ENCODE results near the gene MYO3B.

MYO3B gene

DNA sequence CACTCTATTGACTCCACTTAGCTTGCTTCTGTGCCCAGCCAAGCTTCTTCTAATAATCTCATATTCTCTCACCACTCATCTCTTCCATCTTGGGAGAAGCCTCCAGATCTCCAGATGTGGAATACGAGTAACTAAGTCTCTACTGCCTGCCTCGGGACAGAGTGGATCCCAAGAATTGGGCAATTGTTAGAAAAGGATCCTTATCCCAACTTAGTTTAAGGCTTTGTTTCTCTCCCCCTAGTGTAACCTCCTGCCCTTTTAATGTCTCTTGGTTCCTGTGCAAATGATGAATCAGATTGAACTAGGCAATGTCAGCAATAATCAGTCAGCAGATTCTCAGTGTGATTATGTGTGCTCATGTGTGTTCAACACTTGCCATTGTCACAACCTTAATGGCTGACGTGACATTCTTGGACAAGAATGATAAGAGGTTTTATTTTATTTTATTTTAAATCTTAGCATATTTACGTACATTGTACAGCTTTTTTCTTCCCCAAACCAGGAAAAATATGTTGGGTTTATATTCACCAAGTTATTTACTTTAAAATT, 59.7 kb downstream of the MYO3B start:
- DNase-seq = no peak

DNA sequence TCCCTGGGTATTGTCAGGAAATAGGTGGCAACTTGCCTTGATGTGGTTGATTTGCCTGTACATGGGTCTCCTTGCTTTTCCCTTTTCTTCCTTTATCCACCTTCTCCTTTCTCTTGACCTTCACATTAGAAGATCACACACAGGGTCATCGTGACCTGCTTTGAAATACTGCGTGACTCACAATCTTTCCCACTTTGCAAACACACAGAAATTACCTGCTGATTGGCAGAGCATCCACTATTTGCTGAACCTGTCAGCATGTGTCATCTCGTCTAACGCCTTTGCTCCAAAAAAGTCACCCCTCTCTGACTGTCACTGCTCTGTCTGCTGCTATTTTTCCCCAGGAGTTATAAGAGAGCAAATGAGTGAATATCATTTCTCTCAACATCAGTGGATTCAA, 60.8 kb downstream of the MYO3B start:
- DNase-seq = no peak

DNA sequence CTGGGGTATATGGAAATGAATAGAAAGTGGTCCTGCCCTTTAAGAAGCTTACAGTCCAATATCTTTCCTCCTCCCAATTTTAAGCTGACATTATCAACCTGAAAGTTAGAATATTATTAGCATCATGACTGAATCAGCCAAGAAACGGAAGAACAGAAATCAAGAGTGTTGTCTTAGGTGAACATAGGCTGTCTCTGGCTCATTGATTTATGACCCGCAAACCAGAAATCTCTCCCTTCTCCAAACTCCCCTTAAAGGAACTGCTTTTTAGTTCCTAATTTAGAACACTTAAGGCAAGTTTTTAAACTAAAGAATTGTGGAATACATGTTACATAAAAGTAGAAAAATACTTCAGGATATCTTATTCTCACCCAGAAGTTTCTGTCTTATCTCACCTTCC, 62.7 kb downstream of the MYO3B start:
- no peak for DNase-seq

DNA sequence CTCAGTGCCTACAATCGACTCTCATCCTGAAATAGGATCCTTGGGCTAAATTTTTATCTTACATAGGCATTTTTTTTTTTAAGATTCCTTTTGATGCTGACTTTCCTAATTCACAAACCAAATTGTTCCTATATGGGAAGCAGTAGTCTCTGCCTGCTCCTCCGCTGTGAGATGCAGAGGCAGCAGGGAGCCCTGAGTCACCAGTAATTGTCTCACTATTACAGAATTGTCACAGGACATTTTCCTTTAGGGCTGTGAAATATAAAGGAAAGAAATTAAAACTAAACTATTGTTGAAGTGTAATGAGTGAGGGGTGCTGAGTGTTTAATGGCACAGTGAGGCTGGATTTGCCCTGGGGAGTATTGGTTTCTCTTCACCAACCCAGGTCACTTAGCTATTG, 63.8 kb downstream of the MYO3B start:
- DNase-seq = no peak

DNA sequence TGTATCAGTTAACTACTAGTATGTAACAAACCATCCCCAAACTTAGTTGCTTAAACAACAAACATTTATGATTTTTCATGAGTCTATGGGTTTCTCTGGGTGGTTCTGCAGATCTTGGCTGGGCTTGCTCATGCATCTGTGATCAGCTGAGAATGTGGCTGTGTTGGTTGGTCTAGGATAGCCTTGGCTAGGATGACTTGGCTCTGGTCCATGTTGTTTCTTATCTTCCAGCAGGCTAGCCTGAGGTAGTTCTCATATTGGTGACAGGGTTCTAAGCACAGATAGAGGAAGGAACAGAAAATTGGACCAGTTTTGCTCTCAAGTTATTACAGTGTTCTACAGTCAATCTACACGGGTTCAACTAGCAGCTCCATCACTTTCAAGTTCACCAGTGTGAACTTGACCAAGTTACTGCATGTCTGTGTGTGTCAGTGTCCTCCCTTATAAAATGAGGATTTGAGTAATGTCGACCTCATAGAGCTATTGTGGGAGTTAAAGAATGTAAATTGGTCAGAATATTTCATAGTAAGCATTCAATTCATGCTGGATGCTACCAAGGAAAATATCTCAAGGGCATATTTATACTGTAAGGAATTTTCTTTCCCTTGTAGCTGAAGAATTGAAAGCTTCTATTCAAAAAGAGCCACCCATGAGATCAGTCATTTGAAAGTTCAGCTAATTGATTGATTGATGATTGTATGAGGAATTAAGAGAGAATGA, 65.3 kb downstream of the MYO3B start:
- no peak for DNase-seq

DNA sequence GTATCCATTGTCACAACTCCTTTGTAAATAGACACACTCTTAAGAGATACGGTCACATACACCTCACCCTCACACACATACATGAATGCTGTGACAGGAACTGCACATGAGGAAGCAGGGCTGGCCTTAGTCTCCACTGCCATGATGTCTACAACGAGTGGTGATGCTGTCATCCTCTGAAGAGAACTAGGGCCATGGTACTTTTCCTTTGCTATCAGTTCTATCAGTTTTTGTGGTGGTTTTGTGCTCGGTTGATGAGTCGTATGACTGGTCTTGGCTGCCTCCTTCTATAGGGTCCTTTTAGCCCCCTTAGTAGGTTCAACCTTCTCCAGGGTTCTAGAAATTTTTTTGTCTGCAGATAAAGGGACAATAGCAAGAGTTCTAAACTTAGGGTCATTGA, 66.0 kb downstream of the MYO3B start:
- DNase-seq = no peak

DNA sequence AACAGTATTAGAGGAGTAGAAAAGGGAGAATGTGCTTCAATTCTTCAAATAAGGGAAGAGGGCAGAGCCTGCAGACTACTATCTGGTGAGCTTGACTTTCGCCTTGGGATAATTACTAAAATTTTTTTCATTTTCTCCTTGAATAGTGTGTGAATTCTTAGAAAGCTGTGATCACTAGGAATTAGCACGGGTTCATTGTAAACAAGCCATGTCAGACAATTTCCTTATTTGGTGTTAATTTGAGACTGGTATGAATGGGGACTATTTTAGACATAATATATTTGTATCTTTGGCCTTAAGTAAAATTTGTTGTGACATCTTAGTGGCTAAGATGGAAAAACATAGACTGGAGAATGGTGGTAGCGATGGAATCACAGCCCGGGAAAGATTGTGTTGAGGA, 66.6 kb downstream of the MYO3B start:
- no peak for DNase-seq

DNA sequence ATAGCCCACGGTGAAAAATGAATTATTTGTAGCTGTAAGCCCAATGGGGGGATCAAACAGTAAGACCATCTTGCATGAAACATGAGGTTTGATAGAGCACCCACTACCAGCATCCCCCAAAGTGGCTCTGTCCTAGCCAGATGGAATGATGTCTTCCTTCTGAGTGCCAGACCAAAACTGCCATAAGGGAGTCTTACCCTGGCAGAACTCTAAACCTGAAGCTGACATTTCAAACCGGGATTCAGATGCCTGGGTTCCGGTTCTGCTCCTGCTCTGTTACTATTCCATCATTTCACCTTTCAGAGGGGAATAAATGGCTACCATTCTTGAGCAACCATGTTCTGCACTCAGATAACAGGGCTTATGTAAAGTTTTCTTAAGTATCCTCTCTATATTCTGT, 67.4 kb downstream of the MYO3B start:
- no peak for DNase-seq

DNA sequence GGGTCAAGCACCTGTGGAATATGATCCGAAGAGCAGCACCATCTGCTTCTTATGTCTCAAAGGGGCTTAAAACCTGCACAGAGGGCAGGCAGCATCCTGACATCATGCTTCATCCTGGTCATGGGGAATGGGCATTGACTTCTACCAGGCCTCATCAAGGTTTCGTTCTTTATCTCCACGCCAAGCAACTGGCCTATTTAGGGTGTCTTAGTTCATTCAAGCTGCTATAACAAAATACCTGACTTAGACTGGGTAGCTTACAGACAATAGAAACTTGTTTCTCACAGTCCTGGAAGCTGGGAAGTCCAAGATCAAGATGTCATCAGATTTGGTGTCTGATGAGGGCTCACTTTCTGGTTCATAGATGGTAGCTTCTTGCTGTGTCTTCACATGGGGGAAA, 69.4 kb downstream of the MYO3B start:
- no peak for DNase-seq

DNA sequence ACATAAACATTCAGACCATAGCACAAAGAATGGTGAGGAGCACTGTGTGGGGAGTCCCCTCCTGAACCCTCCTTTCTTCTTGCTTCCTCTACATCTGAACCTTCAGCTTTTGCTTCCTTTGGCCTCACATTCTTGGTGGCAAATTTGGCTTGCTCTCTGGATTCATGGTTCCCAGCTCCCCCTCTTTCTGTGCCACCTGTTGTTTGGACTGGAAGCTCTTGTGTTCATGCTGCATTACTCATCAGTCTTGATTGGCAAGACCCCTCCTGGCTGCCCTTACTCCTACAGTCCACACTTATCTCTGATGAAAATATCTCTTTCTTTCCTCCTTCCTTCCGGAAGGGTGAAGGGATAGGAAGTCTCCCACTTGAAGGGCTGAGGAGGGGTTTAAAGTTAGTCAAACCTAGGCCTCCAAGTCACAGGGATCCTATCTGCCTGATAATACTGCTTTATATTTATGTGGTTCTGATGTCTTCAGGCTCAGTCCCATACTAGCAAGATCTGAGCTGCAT, 70.0 kb downstream of the MYO3B start:
- no peak for DNase-seq

DNA sequence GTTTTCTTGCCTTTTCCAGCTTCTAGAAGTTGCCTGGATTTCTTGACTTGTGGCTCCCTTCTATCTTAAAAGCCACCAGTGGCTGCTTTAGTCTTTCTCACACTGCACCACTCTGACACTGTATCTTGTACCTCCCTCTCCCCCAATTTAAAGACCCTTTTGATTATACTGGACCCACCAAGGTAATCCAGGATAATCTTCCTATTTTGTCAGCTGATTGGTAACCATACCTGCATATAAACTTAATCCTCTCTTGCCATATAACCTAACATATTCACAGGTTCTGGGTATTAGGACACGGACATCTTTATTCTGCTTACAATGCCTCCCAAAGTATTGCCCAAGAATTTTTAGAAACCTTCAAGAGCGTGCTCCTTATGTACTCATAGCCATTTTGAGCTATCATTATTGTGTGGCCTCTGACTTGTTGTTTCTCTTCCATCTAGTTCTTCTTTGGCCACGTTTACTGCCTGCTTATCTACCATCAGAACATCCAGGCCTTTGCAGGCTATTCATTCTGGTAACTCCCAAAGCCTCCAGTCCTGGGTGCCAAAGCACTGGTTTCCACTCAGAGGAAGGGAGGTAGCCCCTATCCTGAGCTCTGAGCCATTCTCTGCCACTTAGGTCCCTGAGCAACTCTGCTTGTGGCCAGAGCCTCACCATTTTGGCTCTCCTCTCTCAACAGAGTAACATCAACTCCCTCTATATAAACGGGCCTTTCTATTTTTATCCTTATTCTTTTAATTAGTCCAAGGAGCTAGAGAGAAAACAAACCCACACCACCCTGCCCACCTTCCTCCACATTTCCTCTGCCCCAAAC, 70.8 kb downstream of the MYO3B start:
- DNase-seq = no peak

DNA sequence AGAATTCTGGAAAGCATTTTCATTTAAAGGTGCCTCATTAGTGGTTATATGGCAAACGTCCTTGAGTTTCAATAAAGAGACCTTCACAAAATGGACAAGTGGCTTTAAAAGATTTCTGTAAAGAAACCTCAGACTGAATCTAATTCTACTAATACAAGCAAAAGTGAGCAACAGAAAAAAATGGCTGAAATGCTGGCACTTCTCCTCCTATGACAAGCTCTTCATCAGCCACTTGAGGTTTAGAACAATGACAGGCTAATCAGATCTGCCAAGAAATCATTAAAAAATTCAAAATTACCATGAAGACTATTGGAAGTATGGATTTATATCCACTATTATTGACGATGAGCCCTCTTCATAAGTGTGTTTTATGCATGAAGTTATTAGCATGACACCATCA, 71.8 kb downstream of the MYO3B start:
- no peak for DNase-seq

DNA sequence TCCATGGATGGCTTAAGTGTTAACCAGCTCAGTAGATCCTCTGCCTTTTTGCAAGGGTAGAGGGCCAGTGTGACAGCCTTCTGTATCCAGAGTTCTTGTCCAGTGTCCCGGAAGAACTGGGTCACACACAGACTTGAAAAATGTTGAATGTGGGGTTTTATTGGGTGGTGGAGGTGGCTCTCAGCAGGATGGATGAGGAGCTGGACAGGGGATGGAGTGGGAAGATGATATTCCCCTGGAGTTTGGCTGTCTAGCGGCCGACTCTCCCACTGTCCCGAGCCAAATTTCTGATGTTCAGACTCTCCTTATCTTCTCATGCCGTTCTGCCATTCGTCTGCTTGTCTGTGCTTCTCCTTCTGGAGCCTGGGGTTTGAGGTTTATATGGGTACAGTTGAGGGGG, 72.6 kb downstream of the MYO3B start:
- DNase-seq = no peak

DNA sequence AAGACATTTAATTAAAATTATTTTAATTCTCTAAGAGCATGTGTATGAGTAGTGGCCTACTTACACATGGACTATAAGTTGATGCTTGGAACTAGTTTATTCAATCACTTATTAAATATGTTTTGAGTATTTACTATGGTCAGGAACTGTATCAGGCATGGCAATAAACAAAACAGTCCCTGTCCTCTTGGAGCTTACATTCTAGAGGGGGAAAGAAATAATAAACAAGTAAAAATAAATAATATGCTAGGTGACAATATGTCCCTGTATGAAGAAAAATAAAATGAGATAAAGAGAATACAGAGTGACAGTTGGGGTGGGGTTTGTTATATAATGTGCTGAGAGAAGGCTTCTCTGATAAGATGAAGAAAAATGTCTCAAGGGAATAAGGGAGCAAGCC, 74.5 kb downstream of the MYO3B start:
- no peak for DNase-seq

DNA sequence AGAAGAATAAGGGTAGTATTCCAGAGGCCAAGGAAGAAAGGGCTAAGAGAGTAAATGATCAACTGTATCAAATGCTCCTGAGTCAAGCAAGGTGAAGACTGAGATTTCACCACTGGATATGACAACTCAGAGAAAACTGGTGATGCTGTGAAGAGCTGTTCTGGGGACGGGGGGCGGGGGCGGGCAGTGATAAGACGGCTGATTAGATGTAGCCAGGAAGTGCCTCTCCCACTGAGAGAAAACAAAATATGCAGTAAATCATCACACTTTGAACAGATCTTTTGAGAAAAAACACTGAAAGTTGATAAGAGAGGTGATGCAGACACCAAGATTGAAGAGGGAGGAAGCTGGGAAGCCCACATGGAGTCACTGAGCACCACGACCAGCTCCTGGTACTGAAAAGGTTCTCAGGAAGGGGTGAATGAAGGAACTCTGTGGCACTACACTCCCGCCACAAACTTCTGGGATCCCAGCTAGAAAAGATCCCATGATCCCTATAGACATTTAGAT, 75.8 kb downstream of the MYO3B start:
- no peak for DNase-seq

DNA sequence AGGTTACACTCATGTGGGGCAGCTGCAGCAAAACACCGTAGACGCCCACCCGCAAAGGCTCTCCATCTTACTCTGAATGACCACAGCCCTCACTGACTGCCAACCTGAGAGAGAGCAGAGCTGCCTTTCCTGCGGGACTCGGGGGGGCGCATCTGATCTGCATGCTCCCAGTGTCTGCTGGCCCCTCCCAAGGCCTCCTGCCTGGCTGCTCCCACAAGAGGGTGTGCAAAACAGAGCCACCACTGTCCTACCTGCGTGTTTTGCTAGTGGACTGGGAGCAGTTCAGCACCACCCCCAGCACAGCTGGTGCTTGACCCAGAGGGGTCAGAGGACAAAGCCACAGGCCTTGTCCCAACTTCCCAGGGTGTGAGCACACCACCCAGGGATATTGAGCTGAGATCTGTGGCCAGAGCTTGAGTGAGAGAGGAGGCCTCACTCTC, 76.4 kb downstream of the MYO3B start:
- no peak for DNase-seq

DNA sequence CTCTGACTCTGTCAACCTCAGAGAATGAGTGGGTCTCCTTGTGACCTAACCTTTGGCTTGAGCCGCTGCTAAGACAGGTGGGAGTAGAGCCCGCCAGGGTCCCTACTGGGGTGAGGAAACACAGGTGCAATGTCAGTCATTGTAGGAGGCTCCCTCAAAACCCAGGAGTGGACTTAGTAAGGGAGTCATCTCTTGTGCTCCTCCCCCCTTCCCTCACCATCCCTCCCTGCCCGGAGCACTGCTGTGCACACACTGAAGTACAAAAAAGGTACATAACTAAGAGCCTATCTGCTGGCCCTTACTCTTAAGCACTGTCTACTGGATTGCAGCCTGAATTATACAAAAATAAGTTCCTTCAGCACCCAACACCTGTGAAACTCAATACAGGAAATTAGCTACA, 77.2 kb downstream of the MYO3B start:
- no peak for DNase-seq

DNA sequence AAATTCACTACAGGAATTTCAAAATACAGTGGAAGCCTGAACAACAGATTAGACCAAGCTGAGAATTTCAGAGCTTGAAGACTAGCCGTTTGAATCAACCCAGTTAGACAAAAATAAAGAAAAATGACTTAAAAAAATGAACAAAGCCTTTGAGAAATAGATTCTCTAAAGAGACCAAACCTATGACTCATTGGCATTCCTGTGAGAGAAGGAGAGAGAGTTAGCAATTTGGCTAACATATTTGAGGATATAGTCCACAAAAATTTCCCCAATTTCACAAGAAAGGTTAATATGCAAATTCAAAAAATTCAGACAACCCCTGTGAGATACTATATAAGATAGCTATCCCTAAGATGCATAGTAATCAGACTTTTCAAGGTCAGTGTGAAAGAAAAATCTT, 78.0 kb downstream of the MYO3B start:
- no peak for DNase-seq

DNA sequence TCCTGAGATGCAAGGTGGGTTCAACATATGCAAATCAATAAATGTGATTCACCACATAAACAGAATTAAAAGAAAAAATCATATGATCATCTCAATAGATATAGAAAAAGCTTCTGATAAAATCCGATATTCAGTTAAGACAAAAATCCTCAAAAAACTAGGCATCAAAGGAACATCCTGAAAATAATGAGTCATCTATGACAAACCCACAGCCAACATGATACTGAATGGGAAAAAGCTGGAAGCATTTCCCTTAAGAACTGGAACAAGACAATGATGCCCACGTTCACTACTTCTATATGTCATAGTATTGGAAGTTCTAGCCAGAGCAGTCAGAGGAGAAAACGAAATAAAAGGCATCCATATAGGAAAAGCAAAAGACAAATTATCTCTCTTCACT, 80.4 kb downstream of the MYO3B start:
- DNase-seq = no peak

DNA sequence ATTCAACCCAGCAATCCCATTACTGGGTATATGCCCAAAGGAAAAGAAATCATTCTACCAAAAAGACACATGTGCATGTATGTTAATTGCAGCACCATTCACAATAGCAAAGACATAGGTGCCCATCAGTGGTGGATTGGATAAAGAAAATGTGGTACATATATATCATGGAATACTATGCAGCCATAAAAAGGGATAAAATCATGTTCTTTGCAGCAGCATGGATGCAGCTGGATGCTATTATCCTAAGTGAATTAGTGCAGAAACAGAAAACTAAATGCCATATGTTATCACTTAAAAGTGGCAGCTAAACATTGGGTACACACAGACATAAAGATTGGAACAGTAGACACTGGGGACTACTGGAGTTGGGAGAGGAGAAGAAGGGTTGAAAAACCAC, 82.2 kb downstream of the MYO3B start:
- DNase-seq = no peak

DNA sequence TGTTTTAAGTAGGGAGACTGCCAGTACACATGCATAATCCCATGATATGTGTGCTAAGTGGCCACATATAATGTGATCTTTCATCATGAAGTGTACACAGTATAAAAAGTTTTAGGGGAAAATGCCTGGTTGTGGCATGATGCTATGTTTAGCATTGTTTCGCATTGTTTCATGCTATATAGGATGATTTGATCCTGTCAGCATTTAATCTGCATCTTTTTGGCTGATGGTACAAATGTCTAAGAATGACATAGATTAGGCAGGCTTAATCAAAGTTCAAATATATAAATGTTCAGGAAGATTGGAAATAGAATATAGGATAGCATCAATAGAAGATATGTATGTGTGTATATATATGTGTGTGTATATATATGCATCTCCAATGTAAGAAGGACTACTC, 83.6 kb downstream of the MYO3B start:
- DNase-seq = no peak

DNA sequence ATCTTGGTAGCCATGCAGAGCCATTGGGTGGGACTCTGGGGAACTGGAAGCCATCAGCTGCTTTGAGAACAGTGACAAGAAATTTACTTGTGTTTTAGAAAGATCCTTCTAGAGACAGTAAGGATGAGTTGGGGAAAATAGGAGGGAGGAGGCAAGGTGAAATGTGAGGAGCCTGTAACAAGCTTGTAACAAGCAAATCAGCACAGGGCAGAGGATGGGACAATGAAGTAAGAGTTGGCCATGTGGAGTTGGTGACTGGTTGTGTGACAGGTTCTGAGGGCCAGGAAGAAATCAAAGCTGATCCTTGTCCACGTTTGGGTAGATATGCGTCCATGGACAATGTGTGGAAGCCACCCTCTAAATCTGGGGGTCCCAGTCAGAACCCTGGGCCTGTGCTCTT, 84.4 kb downstream of the MYO3B start:
- DNase-seq = no peak

DNA sequence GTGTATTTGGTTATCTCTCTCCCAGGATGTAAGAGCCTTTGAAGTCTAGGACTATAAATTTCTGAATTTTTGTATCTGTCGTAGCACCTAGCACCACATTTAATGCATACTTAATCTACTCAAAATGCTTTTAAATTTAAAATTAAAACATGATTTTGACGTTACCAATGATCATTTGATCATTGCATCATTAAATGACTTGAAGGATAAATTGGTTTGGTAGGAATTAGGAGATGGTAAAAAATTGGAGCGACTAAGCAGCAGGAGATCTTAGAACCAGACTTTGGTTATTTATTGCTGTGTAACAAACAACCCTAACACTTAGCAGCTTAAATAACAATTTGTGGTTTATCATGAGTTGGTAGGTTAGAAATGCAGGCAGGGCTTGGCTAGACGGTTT, 84.9 kb downstream of the MYO3B start:
- no peak for DNase-seq

All from activated T-cell treated with anti-CD3 and anti-CD28 coated beads for 4 hours (primary cell).